Neuron (in vitro differentiated cells): ENCODE data around the gene USP37.

ENCODE experiments used
- H2AFZ ChIP-seq: one replicate; pipeline ENCODE4 v1.6.1; 2013; ENCODE audit warnings: low read depth, mild to moderate bottlenecking, inconsistent platforms, low read length, moderate library complexity
- H3K27me3 ChIP-seq: one replicate; pipeline ENCODE4 v1.6.1; 2013; ENCODE audit warnings: low read length; ENCODE audit not compliant: insufficient read depth
- H3K36me3 ChIP-seq: one replicate; pipeline ENCODE4 v1.6.1; 2013; ENCODE audit warnings: low read length; ENCODE audit not compliant: insufficient read depth
- H3K4me1 ChIP-seq: one replicate; pipeline ENCODE4 v1.6.1; 2013; ENCODE audit warnings: low read length; ENCODE audit not compliant: insufficient read depth
- H3K4me3 ChIP-seq: 2 replicates; pipeline ENCODE4 v1.5.1; 2013; ENCODE audit warnings: mild to moderate bottlenecking, low read length, moderate library complexity
- H3K9me3 ChIP-seq: one replicate; pipeline ENCODE4 v1.6.1; 2013; ENCODE audit warnings: low read length

The USP37 gene

DNA sequence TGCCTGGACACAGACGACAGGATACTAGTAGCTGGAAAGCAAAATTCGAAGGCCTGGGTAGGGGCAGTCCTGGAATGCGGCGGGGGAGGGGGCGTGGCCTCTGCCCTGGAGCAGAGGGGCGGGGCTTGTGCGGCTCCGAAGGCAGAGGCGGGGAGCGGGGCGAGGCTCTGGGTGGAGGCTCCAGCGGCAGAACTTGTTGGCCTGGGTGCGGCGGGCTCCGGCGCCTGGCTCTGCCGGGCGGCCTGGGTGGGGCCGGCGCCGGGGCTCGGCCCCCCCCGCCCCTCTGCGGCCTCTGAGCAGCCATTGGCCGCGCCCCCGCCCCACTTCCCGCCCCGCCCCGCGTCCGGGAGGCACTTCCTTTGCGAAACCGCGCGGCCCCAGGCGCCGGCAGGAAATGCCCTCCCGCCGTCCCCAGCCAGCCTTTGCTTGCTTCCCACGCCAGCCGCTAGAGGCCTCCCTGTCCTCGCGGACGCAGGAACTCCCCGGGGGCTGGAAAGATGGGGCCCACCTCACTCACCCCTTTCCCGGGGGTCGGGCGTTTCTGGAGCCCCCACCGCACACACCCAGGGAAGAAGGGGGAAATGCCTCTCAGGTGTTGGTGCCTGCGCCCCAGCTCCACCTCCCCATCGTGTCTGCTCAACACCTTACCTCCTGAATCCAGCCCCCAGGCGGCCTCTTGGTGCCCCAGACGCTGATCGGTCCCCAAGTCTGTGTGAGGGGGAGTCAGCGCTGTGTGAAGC is 161.8 kb downstream of the USP37 start:
- H3K9me3 ChIP-seq, result no peaks in the 10 kb centered on the region
- H3K4me1 ChIP-seq, result peaks cover 16% of the 10 kb centered on the region
- peaks cover 23% of the 10 kb centered on the region for H3K36me3 ChIP-seq
- no peaks in the 10 kb centered on the region for H3K27me3 ChIP-seq
- H3K4me3 ChIP-seq, result peak overlapping the region; percentile 59
- H2AFZ ChIP-seq, result peak overlapping the region; percentile 82

DNA sequence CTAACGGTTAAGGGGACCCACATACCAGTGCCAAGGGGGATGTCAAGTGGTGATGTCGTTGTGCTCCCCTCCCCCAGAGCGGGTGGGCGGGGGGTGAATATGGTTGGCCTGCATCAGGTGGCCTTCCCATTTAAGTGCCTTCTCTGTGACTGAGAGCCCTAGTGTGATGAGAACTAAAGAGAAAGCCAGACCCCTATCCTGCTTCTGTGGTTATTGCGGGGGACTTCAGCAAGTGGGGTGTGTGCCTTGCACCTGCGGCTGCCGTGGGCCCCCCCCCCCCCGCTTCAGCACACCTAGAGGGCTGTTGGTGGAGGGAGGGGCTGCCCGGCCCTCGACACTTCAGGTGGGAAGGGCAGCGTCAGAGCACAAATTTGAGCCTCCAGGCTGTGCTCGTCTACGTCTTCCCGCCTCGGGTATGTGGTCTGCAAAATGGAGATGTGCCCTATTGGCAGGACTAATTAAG is 162.4 kb downstream of the USP37 start:
- Histone ChIP-seq H3K36me3 (peaks cover 23% of the 10 kb centered on the region), H3K4me1 (peaks cover 22% of the 10 kb centered on the region), H3K9me3 (no peaks in the 10 kb centered on the region), H3K27me3 (no peaks in the 10 kb centered on the region), H2AFZ (no peak overlapping the region), H3K4me3 (peak overlapping the region; percentile 47)

DNA sequence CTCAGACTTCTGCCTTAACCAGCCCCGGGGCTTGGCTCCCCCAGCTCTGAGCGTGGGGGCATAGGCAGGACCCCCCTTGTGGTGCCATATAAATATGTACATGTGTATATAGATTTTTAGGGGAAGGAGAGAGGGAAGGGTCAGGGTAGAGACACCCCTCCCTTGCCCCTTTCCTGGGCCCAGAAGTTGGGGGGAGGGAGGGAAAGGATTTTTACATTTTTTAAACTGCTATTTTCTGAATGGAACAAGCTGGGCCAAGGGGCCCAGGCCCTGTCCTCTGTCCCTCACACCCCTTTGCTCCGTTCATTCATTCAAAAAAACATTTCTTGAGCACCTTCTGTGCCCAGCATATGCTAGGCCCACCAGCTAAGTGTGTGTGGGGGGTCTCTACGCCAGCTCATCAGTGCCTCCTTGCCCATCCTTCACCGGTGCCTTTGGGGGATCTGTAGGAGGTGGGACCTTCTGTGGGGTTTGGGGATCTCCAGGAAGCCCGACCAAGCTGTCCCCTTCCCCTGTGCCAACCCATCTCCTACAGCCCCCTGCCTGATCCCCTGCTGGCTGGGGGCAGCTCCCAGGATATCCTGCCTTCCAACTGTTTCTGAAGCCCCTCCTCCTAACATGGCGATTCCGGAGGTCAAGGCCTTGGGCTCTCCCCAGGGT is 162.9 kb downstream of the USP37 start:
- Histone ChIP-seq H3K27me3 (no peaks in the 10 kb centered on the region), H3K4me3 (no peak overlapping the region), H3K9me3 (no peaks in the 10 kb centered on the region), H2AFZ (no peak overlapping the region), H3K36me3 (peaks cover 23% of the 10 kb centered on the region), H3K4me1 (peaks cover 22% of the 10 kb centered on the region)

DNA sequence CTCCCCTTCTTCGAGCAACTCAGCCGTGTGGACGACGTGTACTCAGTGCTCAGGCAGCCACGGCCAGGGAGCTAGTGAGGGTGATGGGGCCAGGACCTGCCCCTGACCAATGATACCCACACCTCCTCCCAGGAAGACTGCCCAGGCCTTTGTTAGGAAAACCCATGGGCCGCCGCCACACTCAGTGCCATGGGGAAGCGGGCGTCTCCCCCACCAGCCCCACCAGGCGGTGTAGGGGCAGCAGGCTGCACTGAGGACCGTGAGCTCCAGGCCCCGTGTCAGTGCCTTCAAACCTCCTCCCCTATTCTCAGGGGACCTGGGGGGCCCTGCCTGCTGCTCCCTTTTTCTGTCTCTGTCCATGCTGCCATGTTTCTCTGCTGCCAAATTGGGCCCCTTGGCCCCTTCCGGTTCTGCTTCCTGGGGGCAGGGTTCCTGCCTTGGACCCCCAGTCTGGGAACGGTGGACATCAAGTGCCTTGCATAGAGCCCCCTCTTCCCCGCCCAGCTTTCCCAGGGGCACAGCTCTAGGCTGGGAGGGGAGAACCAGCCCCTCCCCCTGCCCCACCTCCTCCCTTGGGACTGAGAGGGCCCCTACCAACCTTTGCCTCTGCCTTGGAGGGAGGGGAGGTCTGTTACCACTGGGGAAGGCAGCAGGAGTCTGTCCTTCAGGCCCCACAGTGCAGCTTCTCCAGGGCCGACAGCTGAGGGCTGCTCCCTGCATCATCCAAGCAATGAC is 163.6 kb downstream of the USP37 start:
- Histone ChIP-seq H3K4me3 (no peak overlapping the region), H2AFZ (no peak overlapping the region), H3K36me3 (peaks cover 23% of the 10 kb centered on the region), H3K27me3 (no peaks in the 10 kb centered on the region), H3K9me3 (no peaks in the 10 kb centered on the region), H3K4me1 (peaks cover 22% of the 10 kb centered on the region)

DNA sequence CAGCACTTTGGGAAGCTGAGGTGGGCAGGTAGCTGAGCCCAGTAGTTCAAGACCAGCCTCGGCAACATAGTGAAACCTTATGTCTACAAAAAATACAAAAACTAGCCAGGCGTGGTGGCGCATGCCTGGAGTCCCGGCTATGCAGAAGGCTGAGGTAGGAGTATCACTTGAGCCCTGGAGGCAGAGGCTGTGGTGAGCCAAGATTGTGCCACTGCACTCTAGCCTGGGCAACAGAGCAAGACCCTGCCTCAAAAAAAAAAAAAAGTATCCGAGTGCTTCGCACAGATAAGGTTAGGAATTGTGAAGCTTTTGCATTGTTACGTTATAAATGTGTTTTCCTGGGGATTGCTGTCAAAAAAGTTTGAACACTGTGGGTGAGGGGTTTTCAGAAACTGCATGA is 164.3 kb downstream of the USP37 start:
- no peak overlapping the region for H3K4me3 ChIP-seq
- H3K4me1 ChIP-seq, result peaks cover 22% of the 10 kb centered on the region
- H3K9me3 ChIP-seq, result no peaks in the 10 kb centered on the region
- peaks cover 23% of the 10 kb centered on the region for H3K36me3 ChIP-seq
- peaks cover 4% of the 10 kb centered on the region for H3K27me3 ChIP-seq
- H2AFZ ChIP-seq, result no peak overlapping the region

DNA sequence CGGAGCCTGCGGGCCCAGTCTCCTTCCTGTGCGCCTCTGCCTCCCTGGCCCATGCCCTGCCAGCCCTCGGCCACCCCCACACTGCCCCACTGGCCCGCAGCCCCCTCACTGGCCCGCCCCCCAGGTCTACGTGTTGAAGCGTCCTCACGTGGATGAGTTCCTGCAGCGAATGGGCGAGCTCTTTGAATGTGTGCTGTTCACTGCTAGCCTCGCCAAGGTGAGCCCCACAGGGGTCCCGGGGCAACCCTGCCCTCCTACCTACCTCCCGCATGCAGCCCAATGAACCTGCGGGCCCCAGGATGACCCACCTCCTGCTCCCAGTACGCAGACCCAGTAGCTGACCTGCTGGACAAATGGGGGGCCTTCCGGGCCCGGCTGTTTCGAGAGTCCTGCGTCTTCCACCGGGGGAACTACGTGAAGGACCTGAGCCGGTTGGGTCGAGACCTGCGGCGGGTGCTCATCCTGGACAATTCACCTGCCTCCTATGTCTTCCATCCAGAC is 165.2 kb downstream of the USP37 start:
- H3K27me3 ChIP-seq, result peaks cover 11% of the 10 kb centered on the region
- no peak overlapping the region for H2AFZ ChIP-seq
- peaks cover 22% of the 10 kb centered on the region for H3K4me1 ChIP-seq
- H3K9me3 ChIP-seq, result no peaks in the 10 kb centered on the region
- H3K4me3 ChIP-seq, result no peak overlapping the region
- peaks cover 23% of the 10 kb centered on the region for H3K36me3 ChIP-seq

DNA sequence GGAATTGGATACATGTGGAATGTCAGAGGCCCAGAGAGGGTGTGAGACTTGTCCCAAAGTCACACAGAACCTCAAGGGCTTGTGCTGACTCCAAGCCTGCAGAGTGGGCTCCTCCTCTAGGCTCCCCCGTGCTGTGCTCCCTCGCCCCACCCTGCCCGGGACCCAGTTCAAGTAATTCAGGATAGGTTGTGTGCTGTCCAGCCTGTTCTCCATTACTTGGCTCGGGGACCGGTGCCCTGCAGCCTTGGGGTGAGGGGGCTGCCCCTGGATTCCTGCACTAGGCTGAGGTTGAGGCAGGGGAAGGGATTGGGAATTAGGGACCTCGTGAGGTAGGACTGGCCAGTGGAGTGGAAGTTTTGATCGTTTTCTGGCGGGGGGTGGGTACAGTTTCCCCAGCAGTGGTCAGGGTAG is 165.7 kb downstream of the USP37 start:
- Histone ChIP-seq H3K36me3 (peaks cover 23% of the 10 kb centered on the region), H3K27me3 (peaks cover 16% of the 10 kb centered on the region), H3K4me3 (no peak overlapping the region), H2AFZ (no peak overlapping the region), H3K4me1 (peaks cover 27% of the 10 kb centered on the region), H3K9me3 (no peaks in the 10 kb centered on the region)

DNA sequence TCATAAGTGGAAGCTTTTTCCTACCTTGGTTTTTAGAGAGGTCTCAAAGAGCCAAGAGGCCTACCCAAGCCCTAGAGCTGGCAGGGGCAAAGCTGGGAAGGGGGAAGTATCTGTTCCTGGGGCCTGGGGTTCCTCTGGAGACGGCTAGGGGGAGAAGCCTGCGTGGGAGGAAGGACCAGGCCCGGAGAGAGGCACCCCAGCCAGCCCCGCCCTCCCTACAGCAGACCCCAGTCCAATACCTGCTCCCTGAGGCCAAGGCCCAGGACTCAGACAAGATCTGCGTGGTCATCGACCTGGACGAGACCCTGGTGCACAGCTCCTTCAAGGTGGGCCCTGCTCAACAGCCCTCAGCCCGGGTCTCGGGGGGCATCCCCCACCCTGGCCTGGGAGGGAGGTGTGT is 166.3 kb downstream of the USP37 start:
- Histone ChIP-seq H3K36me3 (peaks cover 23% of the 10 kb centered on the region), H3K4me3 (no peak overlapping the region)

DNA sequence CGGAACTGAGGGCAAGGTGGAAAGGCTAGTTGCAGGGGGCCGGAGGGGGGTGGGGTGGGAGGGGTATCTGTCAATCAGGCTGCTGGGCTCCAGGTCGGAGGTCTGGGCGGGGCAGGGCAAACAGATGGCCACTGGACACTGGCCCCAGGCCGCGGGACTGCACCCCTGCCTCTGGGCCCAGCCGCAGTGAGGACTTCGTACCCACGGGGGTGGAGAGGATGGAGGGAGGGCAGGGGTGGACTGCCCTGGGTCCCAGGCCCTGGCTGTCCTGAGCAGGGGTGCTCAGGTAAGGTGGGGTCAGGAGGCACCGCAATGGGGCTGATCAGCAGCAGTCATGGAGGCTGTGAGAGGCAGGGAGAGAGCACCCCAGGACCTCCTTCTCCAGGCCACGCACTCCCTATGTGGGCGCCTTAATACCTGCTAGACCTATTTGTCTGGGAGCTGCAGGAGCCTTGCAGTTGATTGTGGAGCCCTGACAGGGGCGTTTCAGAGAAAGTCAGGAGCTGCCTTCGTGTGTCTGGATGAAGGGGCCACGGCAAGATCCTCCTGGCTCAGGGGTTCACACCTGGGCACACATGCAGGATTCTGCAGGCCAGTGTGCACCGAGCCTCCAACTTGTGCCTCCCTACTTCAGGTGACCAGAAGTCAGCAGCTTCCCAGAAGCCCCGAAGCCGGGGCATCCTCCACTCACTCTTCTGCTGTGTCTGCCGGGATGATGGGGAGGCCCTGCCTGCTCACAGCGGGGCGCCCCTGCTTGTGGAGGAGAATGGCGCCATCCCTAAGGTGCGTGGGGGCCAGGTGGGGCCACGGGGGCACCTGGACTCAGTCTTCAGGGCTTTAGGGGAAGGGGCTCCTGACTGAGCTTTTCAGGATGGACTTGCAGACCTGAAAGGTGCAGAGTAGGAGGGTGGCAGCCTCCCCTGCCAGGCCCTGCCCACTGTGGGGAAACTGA is 166.9 kb downstream of the USP37 start:
- peaks cover 27% of the 10 kb centered on the region for H3K27me3 ChIP-seq
- peaks cover 23% of the 10 kb centered on the region for H3K36me3 ChIP-seq
- no peak overlapping the region for H2AFZ ChIP-seq
- no peaks in the 10 kb centered on the region for H3K9me3 ChIP-seq
- H3K4me3 ChIP-seq, result peak overlapping the region; percentile 88
- peaks cover 33% of the 10 kb centered on the region for H3K4me1 ChIP-seq

More for the DNA sequence above, 166.3 kb downstream of the USP37 start:
- Histone ChIP-seq H2AFZ (no peak overlapping the region), H3K4me1 (peaks cover 29% of the 10 kb centered on the region), H3K9me3 (no peaks in the 10 kb centered on the region), H3K27me3 (peaks cover 22% of the 10 kb centered on the region)
